Measurements from ENCODE around the gene GATA6. TPM values are rescaled to one million over a fixed set of nuclear protein-coding genes. Genes with fewer than 3 reads are reported as not detected.

The GATA6 gene
- total and polyA plus RNA-seq, 2 experiments from 2014 or later, result 0.08 TPM; not detected in 1

- TF ChIP-seq, protein P1, sequence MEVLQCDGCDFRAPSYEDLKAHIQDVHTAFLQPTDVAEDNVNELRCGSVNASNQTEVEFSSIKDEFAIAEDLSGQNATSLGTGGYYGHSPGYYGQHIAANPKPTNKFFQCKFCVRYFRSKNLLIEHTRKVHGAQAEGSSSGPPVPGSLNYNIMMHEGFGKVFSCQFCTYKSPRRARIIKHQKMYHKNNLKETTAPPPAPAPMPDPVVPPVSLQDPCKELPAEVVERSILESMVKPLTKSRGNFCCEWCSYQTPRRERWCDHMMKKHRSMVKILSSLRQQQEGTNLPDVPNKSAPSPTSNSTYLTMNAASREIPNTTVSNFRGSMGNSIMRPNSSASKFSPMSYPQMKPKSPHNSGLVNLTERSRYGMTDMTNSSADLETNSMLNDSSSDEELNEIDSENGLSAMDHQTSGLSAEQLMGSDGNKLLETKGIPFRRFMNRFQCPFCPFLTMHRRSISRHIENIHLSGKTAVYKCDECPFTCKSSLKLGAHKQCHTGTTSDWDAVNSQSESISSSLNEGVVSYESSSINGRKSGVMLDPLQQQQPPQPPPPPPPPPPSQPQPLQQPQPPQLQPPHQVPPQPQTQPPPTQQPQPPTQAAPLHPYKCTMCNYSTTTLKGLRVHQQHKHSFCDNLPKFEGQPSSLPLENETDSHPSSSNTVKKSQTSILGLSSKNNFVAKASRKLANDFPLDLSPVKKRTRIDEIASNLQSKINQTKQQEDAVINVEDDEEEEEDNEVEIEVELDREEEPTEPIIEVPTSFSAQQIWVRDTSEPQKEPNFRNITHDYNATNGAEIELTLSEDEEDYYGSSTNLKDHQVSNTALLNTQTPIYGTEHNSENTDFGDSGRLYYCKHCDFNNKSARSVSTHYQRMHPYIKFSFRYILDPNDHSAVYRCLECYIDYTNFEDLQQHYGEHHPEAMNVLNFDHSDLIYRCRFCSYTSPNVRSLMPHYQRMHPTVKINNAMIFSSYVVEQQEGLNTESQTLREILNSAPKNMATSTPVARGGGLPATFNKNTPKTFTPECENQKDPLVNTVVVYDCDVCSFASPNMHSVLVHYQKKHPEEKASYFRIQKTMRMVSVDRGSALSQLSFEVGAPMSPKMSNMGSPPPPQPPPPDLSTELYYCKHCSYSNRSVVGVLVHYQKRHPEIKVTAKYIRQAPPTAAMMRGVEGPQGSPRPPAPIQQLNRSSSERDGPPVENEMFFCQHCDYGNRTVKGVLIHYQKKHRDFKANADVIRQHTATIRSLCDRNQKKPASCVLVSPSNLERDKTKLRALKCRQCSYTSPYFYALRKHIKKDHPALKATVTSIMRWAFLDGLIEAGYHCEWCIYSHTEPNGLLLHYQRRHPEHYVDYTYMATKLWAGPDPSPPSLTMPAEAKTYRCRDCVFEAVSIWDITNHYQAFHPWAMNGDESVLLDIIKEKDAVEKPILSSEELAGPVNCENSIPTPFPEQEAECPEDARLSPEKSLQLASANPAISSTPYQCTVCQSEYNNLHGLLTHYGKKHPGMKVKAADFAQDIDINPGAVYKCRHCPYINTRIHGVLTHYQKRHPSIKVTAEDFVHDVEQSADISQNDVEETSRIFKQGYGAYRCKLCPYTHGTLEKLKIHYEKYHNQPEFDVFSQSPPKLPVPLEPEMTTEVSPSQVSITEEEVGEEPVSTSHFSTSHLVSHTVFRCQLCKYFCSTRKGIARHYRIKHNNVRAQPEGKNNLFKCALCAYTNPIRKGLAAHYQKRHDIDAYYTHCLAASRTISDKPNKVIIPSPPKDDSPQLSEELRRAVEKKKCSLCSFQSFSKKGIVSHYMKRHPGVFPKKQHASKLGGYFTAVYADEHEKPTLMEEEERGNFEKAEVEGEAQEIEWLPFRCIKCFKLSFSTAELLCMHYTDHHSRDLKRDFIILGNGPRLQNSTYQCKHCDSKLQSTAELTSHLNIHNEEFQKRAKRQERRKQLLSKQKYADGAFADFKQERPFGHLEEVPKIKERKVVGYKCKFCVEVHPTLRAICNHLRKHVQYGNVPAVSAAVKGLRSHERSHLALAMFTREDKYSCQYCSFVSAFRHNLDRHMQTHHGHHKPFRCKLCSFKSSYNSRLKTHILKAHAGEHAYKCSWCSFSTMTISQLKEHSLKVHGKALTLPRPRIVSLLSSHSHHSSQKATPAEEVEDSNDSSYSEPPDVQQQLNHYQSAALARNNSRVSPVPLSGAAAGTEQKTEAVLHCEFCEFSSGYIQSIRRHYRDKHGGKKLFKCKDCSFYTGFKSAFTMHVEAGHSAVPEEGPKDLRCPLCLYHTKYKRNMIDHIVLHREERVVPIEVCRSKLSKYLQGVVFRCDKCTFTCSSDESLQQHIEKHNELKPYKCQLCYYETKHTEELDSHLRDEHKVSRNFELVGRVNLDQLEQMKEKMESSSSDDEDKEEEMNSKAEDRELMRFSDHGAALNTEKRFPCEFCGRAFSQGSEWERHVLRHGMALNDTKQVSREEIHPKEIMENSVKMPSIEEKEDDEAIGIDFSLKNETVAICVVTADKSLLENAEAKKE (CRISPR knock-in tag; IDR thresholded peaks at IDR 0.05), result no peak
- TF ChIP-seq POLR2AphosphoS5 (IDR thresholded peaks at IDR 0.05; ENCODE audit: low read depth) (no peak), ZNF331 (CRISPR knock-in tag; IDR thresholded peaks at IDR 0.05; ENCODE audit: low read depth) (no peak), ZNF114 (CRISPR knock-in tag; IDR thresholded peaks at IDR 0.05) (no peak), CTCF (conservative IDR thresholded peaks at IDR 0.05; ENCODE audit: low read depth in 2 of 2) (no peak), STAT1 (IDR thresholded peaks at IDR 0.05; ENCODE audit: unreplicated experiment) (no peak)
Measured at GRCh38 chr18:22124970-22125369, 44.4 kb upstream of the GATA6 start (continued).

DNA sequence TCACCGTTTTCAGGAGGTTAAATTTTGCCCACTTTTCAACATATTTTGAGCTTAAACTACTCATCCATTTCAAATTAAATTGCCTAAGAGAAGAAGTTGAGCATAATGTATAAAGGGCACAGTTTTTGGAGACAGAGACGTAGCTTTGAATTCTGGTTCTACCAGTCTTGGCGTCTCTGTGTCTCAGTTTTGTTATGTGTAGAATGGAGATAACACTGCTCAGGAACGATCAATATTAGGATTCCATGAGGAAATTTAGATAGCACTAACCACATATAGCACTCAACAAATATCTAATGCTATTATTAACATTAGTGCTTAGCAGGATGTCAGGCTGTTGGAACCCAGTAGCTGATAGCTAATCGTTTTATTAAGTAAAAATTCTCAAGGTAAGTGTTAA lies 40.4 kb upstream of the GATA6 start:
- no peaks in the 10 kb centered on the region for H3K27me3 ChIP-seq (ENCODE audit: insufficient read depth)
- H4K20me1 ChIP-seq (replicated peaks; ENCODE audit: insufficient read depth), result no peaks in the 10 kb centered on the region
- H3K9me2 ChIP-seq (ENCODE audit: insufficient read depth), result no peaks in the 10 kb centered on the region
- no peak overlapping the region for H3K4me2 ChIP-seq
- Mint-ChIP-seq H3K4me3 (no peak overlapping the region), H3K9me3 (no peaks in the 10 kb centered on the region; the same call in 2 of the 3 replicates), H3K4me1 (no peaks in the 10 kb centered on the region), H3K27me3 (ENCODE audit: insufficient read depth, low read depth, poor library complexity) (peaks cover 2% of the 10 kb centered on the region), H3K27ac (no peak overlapping the region), H3K36me3 (ENCODE audit: low read depth) (no peaks in the 10 kb centered on the region)
- H3K79me2 ChIP-seq (replicated peaks; ENCODE audit: insufficient read depth), result no peaks in the 10 kb centered on the region
- DNase-seq (ENCODE audit: low spot score) (no peak), ATAC-seq (no peak)
- no peaks in the 10 kb centered on the region for H3F3A ChIP-seq (replicated peaks; ENCODE audit: low read depth)
- H3K36me3 ChIP-seq (ENCODE audit: insufficient read depth), result no peaks in the 10 kb centered on the region
- no peak overlapping the region for H3K4me3 ChIP-seq
- H2AFZ ChIP-seq, result no peak overlapping the region
- H3K4me1 ChIP-seq (ENCODE audit: insufficient read depth), result no peaks in the 10 kb centered on the region
- H3K27ac ChIP-seq (ENCODE audit: low read depth), result no peak overlapping the region
- TF ChIP-seq ETS1 (IDR thresholded peaks at IDR 0.05) (no peak), ZNF114 (CRISPR knock-in tag; IDR thresholded peaks at IDR 0.05) (no peak)
- TF ChIP-seq, protein P1 (CRISPR knock-in tag; IDR thresholded peaks at IDR 0.05), result no peak
